ENCODE measurements around the gene OR9A4. TPM values are rescaled to one million over a fixed set of nuclear protein-coding genes. Genes with fewer than 3 reads are reported as not detected.

The OR9A4 gene
- total and polyA plus RNA-seq, 2 experiments from 2014 or later: not detected

DNA sequence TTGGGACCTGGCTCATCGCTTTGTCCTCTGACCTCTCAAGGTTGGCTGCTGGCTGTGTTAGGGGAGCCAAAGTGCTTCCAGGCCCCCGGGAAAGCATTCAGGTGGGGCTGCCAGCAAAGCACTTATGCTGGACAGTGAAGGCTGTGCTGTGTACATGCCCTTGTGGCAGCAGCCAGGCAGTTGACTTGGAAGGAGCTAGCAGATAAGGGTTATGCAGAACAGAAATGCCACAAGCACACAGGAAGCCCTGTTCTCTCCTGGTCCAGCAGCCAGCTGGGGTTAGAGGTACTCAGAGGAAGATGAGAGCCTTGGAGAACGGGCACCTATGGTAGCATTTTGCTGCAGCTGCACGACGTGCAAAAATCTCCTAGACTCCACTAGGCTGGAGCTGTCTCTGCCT, 35.2 kb upstream of the OR9A4 start (continued):
- TF ChIP-seq, protein P1, sequence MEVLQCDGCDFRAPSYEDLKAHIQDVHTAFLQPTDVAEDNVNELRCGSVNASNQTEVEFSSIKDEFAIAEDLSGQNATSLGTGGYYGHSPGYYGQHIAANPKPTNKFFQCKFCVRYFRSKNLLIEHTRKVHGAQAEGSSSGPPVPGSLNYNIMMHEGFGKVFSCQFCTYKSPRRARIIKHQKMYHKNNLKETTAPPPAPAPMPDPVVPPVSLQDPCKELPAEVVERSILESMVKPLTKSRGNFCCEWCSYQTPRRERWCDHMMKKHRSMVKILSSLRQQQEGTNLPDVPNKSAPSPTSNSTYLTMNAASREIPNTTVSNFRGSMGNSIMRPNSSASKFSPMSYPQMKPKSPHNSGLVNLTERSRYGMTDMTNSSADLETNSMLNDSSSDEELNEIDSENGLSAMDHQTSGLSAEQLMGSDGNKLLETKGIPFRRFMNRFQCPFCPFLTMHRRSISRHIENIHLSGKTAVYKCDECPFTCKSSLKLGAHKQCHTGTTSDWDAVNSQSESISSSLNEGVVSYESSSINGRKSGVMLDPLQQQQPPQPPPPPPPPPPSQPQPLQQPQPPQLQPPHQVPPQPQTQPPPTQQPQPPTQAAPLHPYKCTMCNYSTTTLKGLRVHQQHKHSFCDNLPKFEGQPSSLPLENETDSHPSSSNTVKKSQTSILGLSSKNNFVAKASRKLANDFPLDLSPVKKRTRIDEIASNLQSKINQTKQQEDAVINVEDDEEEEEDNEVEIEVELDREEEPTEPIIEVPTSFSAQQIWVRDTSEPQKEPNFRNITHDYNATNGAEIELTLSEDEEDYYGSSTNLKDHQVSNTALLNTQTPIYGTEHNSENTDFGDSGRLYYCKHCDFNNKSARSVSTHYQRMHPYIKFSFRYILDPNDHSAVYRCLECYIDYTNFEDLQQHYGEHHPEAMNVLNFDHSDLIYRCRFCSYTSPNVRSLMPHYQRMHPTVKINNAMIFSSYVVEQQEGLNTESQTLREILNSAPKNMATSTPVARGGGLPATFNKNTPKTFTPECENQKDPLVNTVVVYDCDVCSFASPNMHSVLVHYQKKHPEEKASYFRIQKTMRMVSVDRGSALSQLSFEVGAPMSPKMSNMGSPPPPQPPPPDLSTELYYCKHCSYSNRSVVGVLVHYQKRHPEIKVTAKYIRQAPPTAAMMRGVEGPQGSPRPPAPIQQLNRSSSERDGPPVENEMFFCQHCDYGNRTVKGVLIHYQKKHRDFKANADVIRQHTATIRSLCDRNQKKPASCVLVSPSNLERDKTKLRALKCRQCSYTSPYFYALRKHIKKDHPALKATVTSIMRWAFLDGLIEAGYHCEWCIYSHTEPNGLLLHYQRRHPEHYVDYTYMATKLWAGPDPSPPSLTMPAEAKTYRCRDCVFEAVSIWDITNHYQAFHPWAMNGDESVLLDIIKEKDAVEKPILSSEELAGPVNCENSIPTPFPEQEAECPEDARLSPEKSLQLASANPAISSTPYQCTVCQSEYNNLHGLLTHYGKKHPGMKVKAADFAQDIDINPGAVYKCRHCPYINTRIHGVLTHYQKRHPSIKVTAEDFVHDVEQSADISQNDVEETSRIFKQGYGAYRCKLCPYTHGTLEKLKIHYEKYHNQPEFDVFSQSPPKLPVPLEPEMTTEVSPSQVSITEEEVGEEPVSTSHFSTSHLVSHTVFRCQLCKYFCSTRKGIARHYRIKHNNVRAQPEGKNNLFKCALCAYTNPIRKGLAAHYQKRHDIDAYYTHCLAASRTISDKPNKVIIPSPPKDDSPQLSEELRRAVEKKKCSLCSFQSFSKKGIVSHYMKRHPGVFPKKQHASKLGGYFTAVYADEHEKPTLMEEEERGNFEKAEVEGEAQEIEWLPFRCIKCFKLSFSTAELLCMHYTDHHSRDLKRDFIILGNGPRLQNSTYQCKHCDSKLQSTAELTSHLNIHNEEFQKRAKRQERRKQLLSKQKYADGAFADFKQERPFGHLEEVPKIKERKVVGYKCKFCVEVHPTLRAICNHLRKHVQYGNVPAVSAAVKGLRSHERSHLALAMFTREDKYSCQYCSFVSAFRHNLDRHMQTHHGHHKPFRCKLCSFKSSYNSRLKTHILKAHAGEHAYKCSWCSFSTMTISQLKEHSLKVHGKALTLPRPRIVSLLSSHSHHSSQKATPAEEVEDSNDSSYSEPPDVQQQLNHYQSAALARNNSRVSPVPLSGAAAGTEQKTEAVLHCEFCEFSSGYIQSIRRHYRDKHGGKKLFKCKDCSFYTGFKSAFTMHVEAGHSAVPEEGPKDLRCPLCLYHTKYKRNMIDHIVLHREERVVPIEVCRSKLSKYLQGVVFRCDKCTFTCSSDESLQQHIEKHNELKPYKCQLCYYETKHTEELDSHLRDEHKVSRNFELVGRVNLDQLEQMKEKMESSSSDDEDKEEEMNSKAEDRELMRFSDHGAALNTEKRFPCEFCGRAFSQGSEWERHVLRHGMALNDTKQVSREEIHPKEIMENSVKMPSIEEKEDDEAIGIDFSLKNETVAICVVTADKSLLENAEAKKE (CRISPR knock-in tag; IDR thresholded peaks at IDR 0.05): no peak
- TF ChIP-seq EZH2phosphoT487 (IDR thresholded peaks at IDR 0.05; ENCODE audit: unreplicated experiment): no peak

DNA sequence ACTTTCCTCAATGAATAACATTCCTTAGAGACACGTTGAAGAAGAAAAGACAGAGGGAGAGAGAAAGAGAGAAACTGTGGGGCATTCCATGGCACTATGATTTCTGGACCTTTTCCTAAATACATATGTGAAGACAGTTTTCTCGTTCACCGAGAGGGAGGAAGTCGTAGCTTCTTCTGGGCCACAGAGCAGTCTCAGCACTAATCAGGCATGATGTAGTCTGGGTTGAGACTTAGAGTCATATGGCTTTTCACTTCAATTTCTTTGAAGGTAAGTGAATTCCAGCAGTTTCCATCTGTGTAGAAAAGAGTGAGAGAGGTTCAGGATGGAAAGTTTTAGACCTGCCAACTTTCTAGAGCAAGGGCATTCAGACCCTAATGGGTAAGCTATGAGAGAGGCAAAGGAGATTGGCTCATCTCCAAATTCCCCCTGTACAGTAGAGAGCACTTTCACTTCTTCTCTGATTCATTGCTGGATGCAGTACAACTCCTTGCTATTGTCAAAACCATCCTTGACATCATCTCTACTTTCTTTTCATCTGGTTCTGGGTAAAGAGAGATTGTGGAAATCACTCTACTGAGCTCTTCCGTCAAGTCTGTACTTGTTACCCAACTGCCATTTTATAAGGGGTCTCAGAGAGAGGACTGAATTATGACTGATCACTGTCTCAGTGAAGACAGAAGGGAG, 31.5 kb upstream of the OR9A4 start:
- H4K20me1 ChIP-seq (replicated peaks; ENCODE audit: insufficient read depth): no peaks in the 10 kb centered on the region
- Mint-ChIP-seq H3K4me3 (no peak overlapping the region), H3K4me1 (no peaks in the 10 kb centered on the region), H3K27ac (no peak overlapping the region), H3K27me3 (ENCODE audit: insufficient read depth, low read depth, poor library complexity) (no peaks in the 10 kb centered on the region), H3K9me3 (peaks cover 7% of the 10 kb centered on the region; the same call in 2 of the 3 replicates), H3K36me3 (ENCODE audit: low read depth) (peaks cover 3% of the 10 kb centered on the region; the same call in 1 of the 3 replicates)
- peaks cover 2% of the 10 kb centered on the region; the same call in 1 of the 2 replicates for H3K9me2 ChIP-seq (ENCODE audit: insufficient read depth)
- no peaks in the 10 kb centered on the region for H3K36me3 ChIP-seq (ENCODE audit: insufficient read depth)
- H2AFZ ChIP-seq: no peak overlapping the region
- H3K79me2 ChIP-seq (replicated peaks; ENCODE audit: insufficient read depth): no peaks in the 10 kb centered on the region
- no peak overlapping the region for H3K27ac ChIP-seq (ENCODE audit: low read depth)
- H3F3A ChIP-seq (replicated peaks; ENCODE audit: low read depth): no peaks in the 10 kb centered on the region
- ATAC-seq (no peak), DNase-seq (ENCODE audit: low spot score) (no peak)
- H3K27me3 ChIP-seq (ENCODE audit: insufficient read depth): no peaks in the 10 kb centered on the region
- H3K4me2 ChIP-seq: no peak overlapping the region
- no peaks in the 10 kb centered on the region for H3K4me1 ChIP-seq (ENCODE audit: insufficient read depth)
- H3K4me3 ChIP-seq: no peak overlapping the region
- TF ChIP-seq ZNF114 (CRISPR knock-in tag; IDR thresholded peaks at IDR 0.05): no peak
- no peak for TF ChIP-seq STAT1 (IDR thresholded peaks at IDR 0.05; ENCODE audit: unreplicated experiment)
- no peak for TF ChIP-seq NANOG (IDR thresholded peaks at IDR 0.05; ENCODE audit: borderline replicate concordance)
- no peak for TF ChIP-seq EZH2phosphoT487 (IDR thresholded peaks at IDR 0.05; ENCODE audit: unreplicated experiment)
- no peak for TF ChIP-seq CREB1 (CRISPR knock-in tag; IDR thresholded peaks at IDR 0.05; ENCODE audit: low read depth)
- TF ChIP-seq, protein P2, sequence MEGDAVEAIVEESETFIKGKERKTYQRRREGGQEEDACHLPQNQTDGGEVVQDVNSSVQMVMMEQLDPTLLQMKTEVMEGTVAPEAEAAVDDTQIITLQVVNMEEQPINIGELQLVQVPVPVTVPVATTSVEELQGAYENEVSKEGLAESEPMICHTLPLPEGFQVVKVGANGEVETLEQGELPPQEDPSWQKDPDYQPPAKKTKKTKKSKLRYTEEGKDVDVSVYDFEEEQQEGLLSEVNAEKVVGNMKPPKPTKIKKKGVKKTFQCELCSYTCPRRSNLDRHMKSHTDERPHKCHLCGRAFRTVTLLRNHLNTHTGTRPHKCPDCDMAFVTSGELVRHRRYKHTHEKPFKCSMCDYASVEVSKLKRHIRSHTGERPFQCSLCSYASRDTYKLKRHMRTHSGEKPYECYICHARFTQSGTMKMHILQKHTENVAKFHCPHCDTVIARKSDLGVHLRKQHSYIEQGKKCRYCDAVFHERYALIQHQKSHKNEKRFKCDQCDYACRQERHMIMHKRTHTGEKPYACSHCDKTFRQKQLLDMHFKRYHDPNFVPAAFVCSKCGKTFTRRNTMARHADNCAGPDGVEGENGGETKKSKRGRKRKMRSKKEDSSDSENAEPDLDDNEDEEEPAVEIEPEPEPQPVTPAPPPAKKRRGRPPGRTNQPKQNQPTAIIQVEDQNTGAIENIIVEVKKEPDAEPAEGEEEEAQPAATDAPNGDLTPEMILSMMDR (conservative IDR thresholded peaks at IDR 0.05; ENCODE audit: low read depth in 2 of 2): no peak
- TF ChIP-seq, protein P1 (CRISPR knock-in tag; IDR thresholded peaks at IDR 0.05): no peak

All from GM23338 (cell line).